ENCODE data around the gene BFSP1.

- TF ChIP-seq PATZ1 (CRISPR knock-in tag; IDR thresholded peaks at IDR 0.05; ENCODE audit: borderline replicate concordance) (no peak), ZFP3 (CRISPR knock-in tag; IDR thresholded peaks at IDR 0.05) (no peak), RARB (CRISPR knock-in tag; IDR thresholded peaks at IDR 0.05) (no peak), ZNF565 (CRISPR knock-in tag; conservative IDR thresholded peaks at IDR 0.05; ENCODE audit: low read depth) (no peak), ESRRG (CRISPR knock-in tag; IDR thresholded peaks at IDR 0.05) (no peak), CSDC2 (CRISPR knock-in tag; IDR thresholded peaks at IDR 0.05) (no peak), ZFP30 (CRISPR knock-in tag; IDR thresholded peaks at IDR 0.05) (no peak), ZNF8 (CRISPR knock-in tag; IDR thresholded peaks at IDR 0.05) (no peak), PPARA (CRISPR knock-in tag; IDR thresholded peaks at IDR 0.05; ENCODE audit: borderline replicate concordance) (no peak), ZC3H10 (CRISPR knock-in tag; IDR thresholded peaks at IDR 0.05) (no peak)
Observed at GRCh38 chr20:17445543-17445942, 85.6 kb downstream of the BFSP1 start.

All from SK-N-SH treated with all-trans-retinoic acid at 6 μM for 48 hours (cell line).